GM15510 (cell line): ENCODE measurements around the gene GRIK3.

Experiments used
- POLR2A ChIP-seq: IDR thresholded peaks from 3 replicates; pipeline ENCODE4 v1.6.1; 2011; ENCODE audit warnings: borderline replicate concordance; ENCODE audit not compliant: insufficient read length; ENCODE audit errors: extremely low read depth

GRIK3 gene

DNA sequence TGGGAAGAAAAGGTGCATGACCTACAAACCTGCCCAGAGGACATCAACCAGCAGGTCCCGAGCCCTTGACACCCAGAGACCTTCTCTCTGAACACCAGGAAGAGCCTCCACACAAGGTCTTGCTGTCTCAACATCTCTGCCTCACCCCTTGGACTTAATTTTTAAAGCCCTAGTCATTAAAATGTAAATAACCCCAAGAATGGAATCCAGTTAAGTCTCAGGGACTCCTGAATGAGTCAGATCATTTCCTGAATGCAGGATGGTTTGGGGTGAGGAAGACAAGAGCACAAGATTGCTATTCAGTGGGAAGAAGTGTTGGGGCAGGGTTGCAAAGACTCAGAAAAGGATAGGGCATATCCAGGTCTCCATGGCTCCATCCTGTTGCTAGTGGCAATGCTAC is 17.8 kb upstream of the GRIK3 start:
- no peak for TF ChIP-seq POLR2A

DNA sequence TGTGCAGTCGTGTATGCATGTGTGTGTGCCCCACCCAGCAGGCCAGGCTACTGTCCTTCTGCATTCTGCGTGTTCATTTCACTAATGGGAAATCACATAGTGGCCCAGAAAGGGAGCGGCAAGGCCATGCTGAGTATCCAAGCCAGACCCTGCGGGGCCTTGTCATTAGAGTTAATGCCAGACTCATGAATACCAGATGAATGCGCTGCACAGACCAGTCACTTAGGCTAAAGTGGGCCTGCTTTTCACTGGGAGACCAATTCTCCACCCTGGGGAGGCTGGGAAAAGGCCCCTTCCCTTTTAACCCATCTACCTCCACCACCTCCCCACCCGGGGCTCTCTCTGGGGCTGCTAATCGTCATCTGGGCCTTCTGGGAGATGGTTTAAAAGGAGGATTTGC is 17.0 kb upstream of the GRIK3 start:
- TF ChIP-seq POLR2A: no peak

DNA sequence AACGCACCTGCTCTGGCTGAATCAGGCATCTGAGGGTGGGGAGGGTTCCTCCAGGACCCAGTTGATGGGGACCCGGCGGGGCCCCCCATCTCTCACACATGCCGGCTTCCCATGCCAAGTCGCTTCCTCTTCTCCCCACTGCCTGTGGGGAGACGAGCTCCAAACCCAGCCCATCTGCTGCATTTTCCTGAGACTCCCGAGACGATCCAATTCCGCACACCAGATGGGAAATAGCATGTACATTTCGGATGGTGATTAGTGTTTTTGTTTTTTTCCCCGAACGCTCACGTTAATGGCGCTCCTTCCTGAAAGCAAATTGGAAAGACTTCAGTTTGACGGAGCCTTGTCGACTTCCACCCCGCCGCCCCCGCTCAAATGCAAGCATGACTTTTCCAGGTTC is 13.2 kb upstream of the GRIK3 start:
- TF ChIP-seq POLR2A: no peak

DNA sequence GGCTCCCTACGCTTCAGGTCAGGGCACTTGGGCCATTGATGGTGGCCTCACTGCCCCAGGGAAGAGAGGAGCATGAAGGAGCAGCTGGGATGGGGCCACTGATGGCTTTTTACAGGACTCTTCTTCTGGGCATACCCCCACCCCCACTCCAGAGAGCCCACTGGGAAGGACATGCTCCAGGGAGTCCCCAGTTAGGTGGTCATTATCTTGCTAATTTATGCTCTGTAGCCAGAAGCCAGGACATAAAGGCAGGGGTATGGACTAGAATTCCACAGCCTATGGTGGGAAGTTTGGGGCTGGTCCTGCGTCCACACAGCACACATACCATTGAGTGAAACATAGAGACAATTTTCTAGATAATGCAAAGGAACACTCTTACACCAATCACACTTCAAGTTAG is 8.8 kb upstream of the GRIK3 start:
- TF ChIP-seq POLR2A: no peak

DNA sequence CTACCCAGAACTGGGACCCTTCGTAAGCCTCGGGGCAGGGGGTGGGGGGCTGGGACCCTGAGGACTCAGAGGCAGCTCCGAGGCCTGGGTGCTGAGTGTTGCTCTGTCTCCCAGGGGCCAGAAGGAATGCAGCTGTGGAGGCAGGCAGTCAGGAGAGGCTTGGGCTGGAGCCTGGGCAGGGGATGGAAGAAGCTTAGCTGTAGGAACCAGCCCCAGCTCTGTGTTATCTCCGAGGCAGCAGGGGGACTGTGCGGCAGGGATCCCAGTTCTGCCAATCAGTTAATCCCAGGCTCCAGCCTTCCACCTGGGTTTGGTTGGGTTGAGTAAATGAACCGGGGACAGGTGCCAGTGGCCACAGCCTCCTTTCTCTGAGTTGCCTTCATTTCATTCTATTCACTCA is 8.2 kb upstream of the GRIK3 start:
- no peak for TF ChIP-seq POLR2A

DNA sequence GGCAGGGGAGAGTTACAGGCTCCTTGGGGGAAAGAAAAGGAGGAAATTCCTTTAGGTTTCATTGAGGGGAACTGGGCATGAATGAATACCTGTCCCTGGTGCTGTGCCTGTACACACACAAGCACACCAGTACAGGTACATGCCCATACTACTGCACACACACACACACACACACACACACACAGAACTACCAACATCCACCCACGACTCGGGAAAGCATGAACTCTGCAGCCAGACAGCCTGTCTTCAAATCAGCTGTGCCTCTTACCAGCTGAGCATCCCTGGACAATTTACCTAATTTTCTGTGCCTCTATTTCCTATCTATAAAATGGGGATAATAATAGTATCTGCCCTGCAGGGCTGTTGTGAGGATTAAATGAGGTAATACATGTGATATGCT is 7.2 kb upstream of the GRIK3 start:
- no peak for TF ChIP-seq POLR2A

DNA sequence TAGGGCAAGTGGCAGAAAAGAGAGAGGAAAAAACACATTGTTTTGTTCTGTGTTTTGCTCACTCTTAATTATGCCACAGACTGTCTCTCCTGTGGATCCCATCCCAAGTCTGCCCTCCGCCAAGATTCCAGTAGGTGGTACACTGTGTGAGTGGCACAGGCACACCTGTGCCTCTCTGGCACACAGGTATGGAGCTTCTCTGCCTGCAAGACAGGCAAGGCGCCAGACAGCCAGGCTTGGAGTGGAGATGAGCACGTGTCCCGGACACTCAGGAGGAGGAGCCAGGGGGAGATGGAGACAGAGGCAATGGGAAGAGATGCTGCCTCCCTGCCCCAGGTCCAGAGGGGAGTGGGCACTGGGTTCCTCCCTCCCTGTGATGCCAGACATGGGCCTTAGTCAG is 6.5 kb upstream of the GRIK3 start:
- no peak for TF ChIP-seq POLR2A

DNA sequence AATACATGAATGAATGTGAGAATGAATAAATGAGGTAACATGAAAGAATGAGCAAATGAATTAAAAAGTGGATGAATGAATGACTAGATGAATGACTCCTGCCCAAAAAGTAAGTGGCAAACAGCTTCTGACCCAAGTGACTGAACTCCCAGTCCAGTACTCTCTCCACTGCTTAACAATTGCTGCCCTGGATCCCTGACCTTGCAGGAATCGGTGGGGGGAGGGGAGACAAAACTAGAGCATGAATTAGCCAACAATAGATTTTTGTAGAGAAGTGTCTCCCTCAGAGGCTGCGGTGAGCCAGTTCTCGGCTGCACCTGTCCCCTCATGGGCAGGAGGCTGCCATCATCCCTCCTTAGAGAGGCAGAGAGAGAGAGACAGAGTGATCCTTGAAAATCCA is 5.9 kb upstream of the GRIK3 start:
- no peak for TF ChIP-seq POLR2A

DNA sequence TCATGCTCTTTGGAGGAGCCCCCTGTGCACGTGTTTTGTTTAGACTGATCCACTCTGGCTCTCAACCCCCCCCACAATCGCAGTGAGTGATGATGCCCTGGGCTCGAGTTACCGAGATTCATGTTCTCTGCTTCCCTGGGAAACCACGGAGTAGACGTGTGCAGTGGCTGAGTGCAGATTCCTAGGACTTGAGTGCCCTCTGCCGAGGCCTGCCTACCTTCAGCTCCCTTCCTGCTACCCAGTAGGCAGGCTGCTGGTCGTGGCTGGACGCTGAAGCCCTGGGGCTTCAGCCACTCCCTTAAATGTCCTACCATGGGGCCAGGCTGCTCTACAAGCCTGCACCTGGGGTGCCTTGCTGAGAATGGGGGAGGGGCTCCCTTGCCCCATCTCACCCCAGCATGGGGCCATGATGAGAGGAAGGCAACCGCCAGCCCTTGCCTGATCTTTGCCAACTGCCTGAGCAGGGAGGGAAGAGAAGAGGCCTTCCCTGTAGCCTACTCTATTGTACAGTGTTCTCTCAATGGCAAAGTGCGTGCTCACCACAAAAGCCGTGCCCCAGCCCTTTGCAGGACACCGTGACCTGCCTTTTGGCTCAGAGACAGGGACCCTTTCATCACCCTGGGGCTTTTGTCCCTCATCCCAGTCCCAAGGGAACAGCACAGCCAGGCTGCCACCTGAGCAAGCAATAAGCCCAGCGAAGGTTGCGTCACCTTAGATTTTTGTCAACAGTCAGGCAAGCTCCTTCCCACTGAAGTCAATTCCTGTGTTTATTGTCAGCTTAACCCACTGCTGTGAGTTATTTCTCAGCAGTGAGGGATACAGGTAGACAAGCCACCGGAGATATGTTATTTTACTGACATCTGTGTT is 4.1 kb upstream of the GRIK3 start:
- no peak for TF ChIP-seq POLR2A

DNA sequence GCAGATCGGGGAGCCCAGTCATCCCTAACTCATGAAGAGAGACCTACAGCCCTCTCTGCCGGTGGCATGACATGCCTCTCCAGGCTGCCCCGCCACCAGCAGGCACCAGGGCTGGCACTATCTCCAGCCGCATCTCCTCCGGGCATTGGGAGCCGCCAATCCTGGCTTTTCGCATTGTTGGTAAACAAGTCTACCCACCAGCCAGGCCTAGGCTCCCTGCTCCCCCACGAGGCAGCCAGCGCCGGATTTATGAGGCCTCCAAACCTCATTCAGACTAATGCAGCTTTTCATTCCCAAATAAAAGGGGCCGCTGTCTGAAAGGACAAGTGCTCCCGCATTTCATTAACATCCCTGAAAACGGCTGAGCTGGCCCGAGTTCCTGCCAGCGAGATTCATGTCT is 3.4 kb upstream of the GRIK3 start:
- TF ChIP-seq POLR2A: no peak

DNA sequence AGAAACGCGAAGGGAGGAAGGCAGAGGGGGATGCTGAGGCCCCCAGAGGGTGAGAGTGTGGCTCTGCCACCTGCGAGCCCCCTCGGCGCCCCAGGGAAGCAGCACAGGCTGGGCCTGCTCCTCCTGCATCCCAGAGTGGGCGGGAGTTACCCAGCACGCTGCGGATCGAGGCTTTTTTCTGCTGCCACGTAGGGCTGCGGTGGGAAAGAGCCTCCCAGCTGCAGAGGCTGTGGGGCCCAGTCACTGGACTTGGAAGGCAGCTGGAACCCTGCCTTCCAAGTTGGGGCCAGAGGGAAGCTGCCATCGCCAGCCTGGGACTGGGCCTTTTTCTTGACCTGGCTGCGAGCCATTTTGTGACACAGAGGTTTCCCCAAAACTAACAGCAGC is 2.3 kb upstream of the GRIK3 start:
- TF ChIP-seq POLR2A: no peak

DNA sequence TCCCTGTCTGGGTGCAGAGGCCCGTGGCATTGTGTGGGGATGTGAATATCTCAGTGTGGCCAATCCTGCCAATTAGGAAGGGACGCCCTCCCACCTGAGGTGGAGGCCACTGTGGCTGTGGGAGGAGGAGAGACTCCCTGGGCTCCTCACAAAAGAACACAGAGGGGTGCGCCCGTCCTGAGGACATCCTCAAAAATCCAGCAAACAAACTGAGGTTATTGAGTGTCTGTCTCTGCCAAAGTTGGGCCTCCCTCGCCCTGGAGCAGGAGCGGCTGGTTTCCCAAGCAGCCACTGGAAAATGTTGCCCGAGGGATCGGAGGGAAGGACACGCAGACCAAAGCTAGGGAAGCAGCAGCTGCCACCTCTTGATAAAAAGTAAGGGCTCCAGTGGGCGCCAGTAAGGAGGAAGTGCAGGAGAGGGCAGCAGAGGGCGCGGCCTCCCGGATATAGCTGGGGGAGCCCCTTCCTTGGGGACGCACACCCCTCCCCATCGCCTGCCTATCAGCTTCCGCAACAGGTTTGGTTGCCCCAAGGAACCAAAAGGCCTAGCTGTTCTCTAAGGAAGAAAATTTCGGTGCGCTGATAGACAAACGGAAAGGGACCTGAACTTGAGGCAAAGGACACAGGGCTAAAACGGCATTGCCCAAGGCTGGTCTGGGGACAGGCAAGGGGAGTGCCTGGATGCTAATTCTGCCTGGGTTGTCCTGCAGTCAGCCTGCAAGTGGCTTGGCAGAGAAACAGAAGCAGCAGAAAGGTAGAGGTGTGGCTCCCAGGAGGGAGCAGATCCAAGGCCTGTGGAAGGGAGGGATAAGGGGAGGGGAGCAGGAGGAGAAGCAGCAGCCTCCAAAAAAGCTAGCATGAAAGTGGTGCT is 1.7 kb upstream of the GRIK3 start:
- TF ChIP-seq POLR2A: no peak

DNA sequence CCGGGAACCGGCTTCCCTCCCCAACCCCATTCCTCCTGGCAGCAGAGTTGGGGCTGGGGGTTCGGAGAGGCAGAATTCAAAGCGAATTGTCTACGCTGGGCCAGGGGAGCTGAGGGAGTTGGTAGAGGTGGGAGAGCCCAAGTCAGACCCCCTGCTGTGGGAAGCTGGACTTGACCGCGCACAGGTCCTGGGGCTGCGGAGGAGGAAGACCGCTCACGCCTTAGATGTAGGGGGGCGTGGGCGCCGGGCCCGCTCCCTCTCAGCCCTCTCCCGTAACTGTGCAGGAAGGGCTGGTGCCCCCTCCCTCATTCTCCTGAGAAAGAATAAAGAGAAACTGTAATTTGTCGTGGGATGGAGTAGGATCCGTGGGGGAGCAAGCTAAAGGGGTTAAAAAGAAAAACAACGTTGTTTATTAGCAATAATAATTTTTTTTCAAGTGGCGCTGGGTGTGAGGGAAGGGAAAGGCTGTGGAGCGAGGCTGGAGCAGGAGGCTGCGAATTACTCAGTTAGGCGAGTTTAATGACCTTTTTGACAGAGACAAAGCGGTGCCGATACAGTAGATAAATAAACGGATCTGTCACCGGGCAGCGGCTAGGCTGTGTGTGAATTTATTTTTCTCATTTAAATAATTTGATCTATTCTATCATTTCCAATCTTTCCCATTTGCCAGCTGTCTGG is 838 bp upstream of the GRIK3 start:
- no peak for TF ChIP-seq POLR2A

DNA sequence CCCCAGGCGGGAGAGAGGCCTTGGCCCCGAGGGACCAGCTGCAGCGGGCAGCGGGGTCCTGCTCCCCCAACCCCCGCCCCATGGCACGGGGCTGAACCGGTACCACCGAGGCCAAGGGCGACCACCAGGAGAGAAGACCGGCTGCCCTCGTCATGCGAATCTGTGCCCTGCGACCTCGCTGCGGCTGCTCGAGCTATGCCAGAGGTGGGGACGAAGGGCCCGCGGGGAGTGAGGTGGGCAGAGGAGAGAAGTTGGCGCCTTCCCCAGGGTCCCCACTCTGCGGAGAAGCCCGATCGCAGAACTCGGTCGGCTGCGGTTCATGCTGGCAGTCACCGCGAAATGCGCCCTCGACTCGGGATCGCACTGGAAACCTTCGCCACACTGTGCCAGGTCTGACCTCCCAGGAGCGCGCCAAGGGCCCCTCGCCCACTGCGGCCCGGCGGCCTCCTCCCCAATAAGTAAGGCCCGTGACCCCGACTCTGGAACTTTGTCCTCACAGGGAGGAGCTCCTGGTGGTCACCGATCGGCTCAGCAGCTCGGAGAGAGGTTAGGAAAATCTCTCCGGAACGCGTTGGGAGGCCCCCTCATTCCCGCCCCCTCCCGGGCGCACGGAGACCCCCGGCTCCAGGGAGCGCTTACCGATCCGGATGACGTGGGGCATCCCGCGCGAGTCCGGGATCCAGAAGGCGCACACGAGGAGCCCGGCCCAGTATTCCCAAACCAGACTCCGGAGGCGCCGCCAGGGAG is 787 bp downstream of the GRIK3 start:
- no peak for TF ChIP-seq POLR2A

DNA sequence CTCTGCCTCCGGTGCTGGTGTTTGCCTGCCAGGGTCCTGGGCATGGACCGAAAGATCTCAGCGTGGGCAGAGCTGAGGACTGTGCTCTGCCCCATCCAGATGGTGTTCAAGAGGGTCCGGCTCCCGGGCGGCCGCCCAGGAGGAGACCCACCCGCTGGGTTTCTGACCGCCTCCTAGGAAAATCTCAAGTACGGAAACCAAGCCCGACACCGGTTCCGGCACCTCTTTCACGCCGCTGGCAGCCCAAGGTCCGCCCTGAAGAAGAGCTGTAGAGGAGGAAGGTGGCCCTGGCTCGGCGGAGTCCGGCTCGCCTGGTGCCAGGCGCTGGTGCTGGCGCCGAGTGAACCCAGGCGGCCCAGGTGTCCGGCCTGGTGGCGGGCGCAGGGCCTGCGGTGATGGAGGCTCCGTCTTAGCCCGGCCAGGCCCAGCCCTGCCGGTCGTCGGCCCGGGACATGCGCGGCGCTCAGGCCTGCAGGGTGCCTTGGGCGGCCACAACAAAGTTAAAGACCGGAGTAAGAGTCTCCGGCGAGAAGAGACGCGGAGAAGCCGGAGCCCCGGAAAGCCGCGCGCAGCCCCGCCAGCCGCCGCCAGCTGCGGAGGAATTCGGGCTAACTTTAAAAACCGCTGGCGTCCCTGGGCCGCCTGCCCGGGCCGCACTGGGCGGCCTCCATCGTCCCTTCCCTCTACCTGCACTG is 1.5 kb downstream of the GRIK3 start:
- no peak for TF ChIP-seq POLR2A

DNA sequence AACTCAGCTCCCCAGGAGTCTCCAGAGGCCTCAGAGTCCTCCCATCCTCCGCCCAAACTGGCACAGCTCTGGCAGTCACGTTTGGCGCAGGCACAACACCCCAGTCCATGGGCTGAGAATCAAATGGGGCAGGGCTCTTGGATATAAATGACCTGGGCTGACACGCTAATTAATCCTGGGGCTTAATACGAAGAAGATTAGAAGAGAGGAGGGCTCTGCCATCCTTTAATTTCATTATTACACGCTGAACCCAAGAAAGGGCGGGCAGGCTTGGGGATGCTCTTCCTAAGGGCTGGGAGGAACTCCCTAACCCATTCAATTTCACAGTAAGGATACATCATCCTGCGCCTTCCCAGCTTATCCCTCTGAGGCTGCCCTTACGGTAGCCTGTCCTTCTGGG is 2.4 kb downstream of the GRIK3 start:
- TF ChIP-seq POLR2A: no peak
